ENCODE measurements around the gene LMF1. TPM values are rescaled to one million over a fixed set of nuclear protein-coding genes. Genes with fewer than 3 reads are reported as not detected.

The LMF1 gene
- total and polyA plus RNA-seq, 2 of the 13 experiments (the other 11 are each of a cell fraction or from before 2014, with no cell fraction given) = 6.8 to 8.5 TPM

DNA sequence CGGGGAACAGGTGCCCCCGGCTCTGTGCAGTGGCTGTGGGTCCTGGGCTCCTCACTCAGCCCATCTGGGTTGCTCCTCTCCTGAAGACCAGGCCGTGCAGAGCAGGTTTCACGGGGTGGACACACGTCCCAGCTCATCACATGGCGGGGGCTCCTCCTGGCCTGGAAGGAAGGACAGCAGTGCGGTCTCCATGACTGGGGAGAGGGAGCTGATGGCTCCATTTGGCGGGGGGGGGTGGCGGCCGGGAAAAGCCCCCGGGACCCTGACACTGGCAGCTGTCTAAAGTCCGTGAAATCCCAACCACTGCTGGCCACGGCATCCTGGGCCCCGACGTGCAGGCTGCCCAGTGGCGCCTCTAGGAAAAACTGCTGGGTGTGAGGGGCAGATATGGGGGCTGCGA, 29.8 kb upstream of the LMF1 start (continued):
- TF ChIP-seq ZNF609 (CRISPR knock-in tag; IDR thresholded peaks at IDR 0.05; ENCODE audit: borderline replicate concordance) = no peak
- TF ChIP-seq ZFYVE20 (CRISPR knock-in tag; IDR thresholded peaks at IDR 0.05; ENCODE audit: borderline replicate concordance, low read depth) = no peak
- TF ChIP-seq ZNF713 (CRISPR knock-in tag; IDR thresholded peaks at IDR 0.05) = no peak
- no peak for TF ChIP-seq ZNF335 (CRISPR knock-in tag; IDR thresholded peaks at IDR 0.05)
- no peak for TF ChIP-seq ZNF564 (CRISPR knock-in tag; IDR thresholded peaks at IDR 0.05)
- TF ChIP-seq ASH2L (IDR thresholded peaks at IDR 0.05; ENCODE audit: insufficient read length, low read depth, low read length) = no peak
- TF ChIP-seq, protein P1, sequence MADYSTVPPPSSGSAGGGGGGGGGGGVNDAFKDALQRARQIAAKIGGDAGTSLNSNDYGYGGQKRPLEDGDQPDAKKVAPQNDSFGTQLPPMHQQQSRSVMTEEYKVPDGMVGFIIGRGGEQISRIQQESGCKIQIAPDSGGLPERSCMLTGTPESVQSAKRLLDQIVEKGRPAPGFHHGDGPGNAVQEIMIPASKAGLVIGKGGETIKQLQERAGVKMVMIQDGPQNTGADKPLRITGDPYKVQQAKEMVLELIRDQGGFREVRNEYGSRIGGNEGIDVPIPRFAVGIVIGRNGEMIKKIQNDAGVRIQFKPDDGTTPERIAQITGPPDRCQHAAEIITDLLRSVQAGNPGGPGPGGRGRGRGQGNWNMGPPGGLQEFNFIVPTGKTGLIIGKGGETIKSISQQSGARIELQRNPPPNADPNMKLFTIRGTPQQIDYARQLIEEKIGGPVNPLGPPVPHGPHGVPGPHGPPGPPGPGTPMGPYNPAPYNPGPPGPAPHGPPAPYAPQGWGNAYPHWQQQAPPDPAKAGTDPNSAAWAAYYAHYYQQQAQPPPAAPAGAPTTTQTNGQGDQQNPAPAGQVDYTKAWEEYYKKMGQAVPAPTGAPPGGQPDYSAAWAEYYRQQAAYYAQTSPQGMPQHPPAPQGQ (CRISPR knock-in tag; IDR thresholded peaks at IDR 0.05; ENCODE audit: borderline replicate concordance) = no peak
- no peak for TF ChIP-seq NPAS2 (CRISPR knock-in tag; IDR thresholded peaks at IDR 0.05; ENCODE audit: borderline replicate concordance)

All from HepG2 (cell line).